HL-60 (cell line): ENCODE results near the gene FMC1.

Source experiments
- CTCF ChIP-seq: IDR thresholded peaks from one replicate; pipeline ENCODE4 v1.5.1; 2011; ENCODE audit warnings: low read length, control low read depth, inconsistent platforms; ENCODE audit not compliant: insufficient read depth
- GABPA ChIP-seq: IDR thresholded peaks from 2 replicates; pipeline ENCODE4 v1.6.1; 2012; ENCODE audit warnings: low read depth
- POLR2AphosphoS5 ChIP-seq: IDR thresholded peaks from 2 replicates; pipeline ENCODE4 v1.6.1; 2012; ENCODE audit warnings: low read depth
- REST ChIP-seq: IDR thresholded peaks from 2 replicates; pipeline ENCODE4 v1.6.1; 2012; ENCODE audit warnings: low read depth; ENCODE audit not compliant: insufficient replicate concordance
- SPI1 ChIP-seq: IDR thresholded peaks from 2 replicates; pipeline ENCODE4 v1.6.1; 2012; ENCODE audit warnings: low read depth, mild to moderate bottlenecking, borderline replicate concordance

DNA sequence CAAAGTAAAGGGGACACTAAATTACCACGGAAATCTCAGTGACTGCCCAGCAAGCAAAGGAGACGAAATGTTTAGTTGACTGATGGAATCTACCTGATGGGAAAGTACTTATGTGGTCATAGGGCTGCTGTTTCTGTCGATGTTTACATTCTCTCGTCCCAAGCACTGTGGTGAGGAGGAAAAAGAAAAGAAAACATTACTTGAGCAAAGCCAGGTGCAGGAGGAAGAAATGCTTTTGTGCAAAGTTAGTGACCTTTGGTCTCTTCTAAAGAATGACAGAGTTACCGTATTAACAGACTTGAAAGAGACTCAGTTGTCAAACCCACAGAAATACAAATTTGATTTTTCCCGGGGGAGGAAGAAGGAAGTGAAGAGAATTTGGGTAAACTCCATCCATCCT, 43.3 kb upstream of the FMC1 start:
- TF ChIP-seq CTCF (no peak), GABPA (no peak), POLR2AphosphoS5 (no peak), REST (no peak), SPI1 (no peak)
